IMR-90 (cell line): ENCODE data around the gene SLC29A3. TPM values are rescaled to one million over a fixed set of nuclear protein-coding genes. Genes with fewer than 3 reads are reported as not detected.

ENCODE experiments used
- ATAC-seq: fragments of 200-7000 bp; cut with Tn5 transposase; 2 replicates; pipeline ENCODE4 v1.9.1; 2020; ENCODE audit warnings: low read depth, mild to moderate bottlenecking, moderate library complexity
- BruUV-seq: library from RNA; stranded (reverse); fragments of 400-500 nt; replicated peaks from 2 replicates; lab custom pipeline; 2021; lab: Mats Ljungman, UMichigan
- CTCF ChIA-PET: fragments of 300-600 bp; formaldehyde crosslinking; extraction: SDS; loops from one replicate; lab custom pipeline; 2021; ENCODE audit warnings: antibody characterized with exemption; lab: Yijun Ruan, JAX
- POLR2A ChIA-PET: fragments of 300-600 bp; sonication (Branson Sonifier 250); formaldehyde crosslinking; loops from one replicate; lab custom pipeline; 2022; ENCODE audit warnings: antibody characterized with exemption; ENCODE audit not compliant: unreplicated experiment; lab: Charles Lee
- DNase-seq: peaks from one replicate; pipeline ENCODE4 v3.0.0; 2013
- H2AFZ ChIP-seq: replicated peaks from 2 replicates; pipeline ENCODE3; 2013; ENCODE audit warnings: low read length, mild to moderate bottlenecking; ENCODE audit not compliant: poor library complexity
- H2AK5ac ChIP-seq: 2 replicates; pipeline ENCODE4 v1.6.1; 2013; ENCODE audit warnings: low read depth, low read length, inconsistent platforms
- H2AK9ac ChIP-seq: replicated peaks from 2 replicates; pipeline ENCODE3; 2013; ENCODE audit warnings: mild to moderate bottlenecking, low read depth, low read length, moderate library complexity; ENCODE audit not compliant: poor library complexity
- H2BK120ac ChIP-seq: 2 replicates; pipeline ENCODE4 v1.6.1; 2013; ENCODE audit warnings: low read depth, low read length, inconsistent platforms
- H2BK15ac ChIP-seq: 3 replicates; pipeline ENCODE4 v1.6.1; 2013; ENCODE audit warnings: low read depth, low read length, inconsistent platforms
- H2BK20ac ChIP-seq: 2 replicates; pipeline ENCODE4 v1.6.1; 2013; ENCODE audit warnings: low read depth, mild to moderate bottlenecking, inconsistent platforms, low read length, moderate library complexity
- H2BK5ac ChIP-seq: 2 replicates; pipeline ENCODE4 v1.6.1; 2013; ENCODE audit warnings: mild to moderate bottlenecking, low read depth, low read length, inconsistent platforms; ENCODE audit not compliant: poor library complexity, severe bottlenecking
- H3K14ac ChIP-seq: replicated peaks from 2 replicates; pipeline ENCODE4 v1.6.1; 2013; ENCODE audit warnings: low read depth, low read length, inconsistent platforms
- H3K18ac ChIP-seq: 2 replicates; pipeline ENCODE4 v1.6.1; 2013; ENCODE audit warnings: low read depth, low read length, control low read depth
- H3K23ac ChIP-seq: 2 replicates; pipeline ENCODE4 v1.6.1; 2013; ENCODE audit warnings: low read depth, low read length, inconsistent platforms
- H3K27ac ChIP-seq: 2 replicates; pipeline ENCODE4 v1.5.1; 2013; ENCODE audit warnings: mild to moderate bottlenecking, control low read depth, low read length; ENCODE audit not compliant: insufficient read depth
- H3K27me3 ChIP-seq: 2 replicates; pipeline ENCODE4 v1.6.1; 2013; ENCODE audit warnings: low read length; ENCODE audit not compliant: control insufficient read depth, insufficient read depth
- H3K36me3 ChIP-seq: 2 replicates; pipeline ENCODE4 v1.6.1; 2013; ENCODE audit warnings: low read length, mixed read lengths; ENCODE audit not compliant: control insufficient read depth, insufficient read depth
- H3K4ac ChIP-seq: 2 replicates; pipeline ENCODE4 v1.6.1; 2013; ENCODE audit warnings: low read depth, low read length, inconsistent platforms
- H3K4me1 ChIP-seq: 2 replicates; pipeline ENCODE4 v1.6.1; 2013; ENCODE audit warnings: low read length, mixed read lengths; ENCODE audit not compliant: control insufficient read depth, insufficient read depth
- H3K4me2 ChIP-seq: 2 replicates; pipeline ENCODE4 v1.6.1; 2013; ENCODE audit warnings: low read depth, mild to moderate bottlenecking, control low read depth, low read length, moderate library complexity
- H3K4me3 ChIP-seq: 2 replicates; pipeline ENCODE4 v1.5.1; 2013; ENCODE audit warnings: low read depth, mild to moderate bottlenecking, control low read depth, low read length, moderate library complexity; ENCODE audit not compliant: insufficient read depth
- H3K56ac ChIP-seq: 2 replicates; pipeline ENCODE4 v1.6.1; 2013; ENCODE audit warnings: low read length, inconsistent platforms; ENCODE audit not compliant: insufficient read depth; ENCODE audit errors: extremely low read depth
- H3K79me1 ChIP-seq, 2 experiments: 2 replicates each; pipeline ENCODE4 v1.6.1; 2013; ENCODE audit warnings: low read length in 2 of 2, inconsistent platforms in 1 of 2, low read depth in 1 of 2
- H3K9ac ChIP-seq: 2 replicates; pipeline ENCODE4 v1.6.1; 2013; ENCODE audit warnings: low read depth, low read length, control low read depth
- H3K9me1 ChIP-seq: 2 replicates; pipeline ENCODE4 v1.6.1; 2013; ENCODE audit warnings: low read length, inconsistent platforms; ENCODE audit not compliant: insufficient read depth
- H3K9me3 ChIP-seq: 2 replicates; pipeline ENCODE4 v1.6.1; 2013; ENCODE audit warnings: low read length; ENCODE audit not compliant: control insufficient read depth, insufficient read depth
- H4K20me1 ChIP-seq: 2 replicates; pipeline ENCODE4 v1.6.1; 2013; ENCODE audit warnings: low read length, inconsistent platforms; ENCODE audit not compliant: insufficient read depth
- H4K5ac ChIP-seq: 2 replicates; pipeline ENCODE4 v1.6.1; 2013; ENCODE audit warnings: mild to moderate bottlenecking, low read depth, low read length, control low read depth
- H4K8ac ChIP-seq, 2 experiments: 2 replicates each; pipeline ENCODE4 v1.6.1; 2013; ENCODE audit warnings: low read depth in 2 of 2, low read length in 2 of 2, control low read depth in 1 of 2, inconsistent platforms in 1 of 2
- H4K91ac ChIP-seq: 2 replicates; pipeline ENCODE4 v1.6.1; 2013; ENCODE audit warnings: low read depth, low read length, inconsistent platforms; ENCODE audit not compliant: insufficient read depth
- BHLHE40 ChIP-seq: fragments of 150-350 bp; IDR thresholded peaks from 2 replicates; pipeline ENCODE4 v1.6.1; 2016; ENCODE audit warnings: mild to moderate bottlenecking, low read depth, low read length
- CEBPB ChIP-seq: IDR thresholded peaks from 2 replicates; pipeline ENCODE4 v1.6.1; 2012; ENCODE audit warnings: low read depth, low read length, improper control_type of control experiment
- CHD1 ChIP-seq: IDR thresholded peaks from 2 replicates; pipeline ENCODE4 v1.6.1; 2012; ENCODE audit warnings: low read depth, low read length, improper control_type of control experiment
- CTCF ChIP-seq: conservative IDR thresholded peaks from 2 replicates; pipeline ENCODE4 v1.5.1; 2012; ENCODE audit warnings: mild to moderate bottlenecking, low read depth, low read length, improper control_type of control experiment
- ELK1 ChIP-seq: fragments of 150-350 bp; IDR thresholded peaks from 2 replicates; pipeline ENCODE4 v1.6.1; 2016; ENCODE audit warnings: low read depth, mild to moderate bottlenecking, low read length, moderate library complexity, borderline replicate concordance
- FOS ChIP-seq: fragments of 150-350 bp; IDR thresholded peaks from 2 replicates; pipeline ENCODE4 v1.6.1; 2016; ENCODE audit warnings: low read depth, low read length
- MAFK ChIP-seq: IDR thresholded peaks from 2 replicates; pipeline ENCODE4 v1.6.1; 2012; ENCODE audit warnings: low read depth, low read length, improper control_type of control experiment
- MAZ ChIP-seq: IDR thresholded peaks from 2 replicates; pipeline ENCODE4 v1.6.1; 2012; ENCODE audit warnings: low read depth, mild to moderate bottlenecking, low read length, improper control_type of control experiment, moderate library complexity, borderline replicate concordance
- MXI1 ChIP-seq: IDR thresholded peaks from 2 replicates; pipeline ENCODE4 v1.6.1; 2012; ENCODE audit warnings: low read depth, mild to moderate bottlenecking, low read length, moderate library complexity, borderline replicate concordance
- POLR2A ChIP-seq: IDR thresholded peaks from 2 replicates; pipeline ENCODE4 v1.6.1; 2012; ENCODE audit warnings: mild to moderate bottlenecking, low read depth, low read length
- RAD21 ChIP-seq: IDR thresholded peaks from 2 replicates; pipeline ENCODE4 v1.6.1; 2012; ENCODE audit warnings: low read length, improper control_type of control experiment
- RCOR1 ChIP-seq: IDR thresholded peaks from 2 replicates; pipeline ENCODE4 v1.6.1; 2012; ENCODE audit warnings: mild to moderate bottlenecking, low read length, improper control_type of control experiment; ENCODE audit not compliant: insufficient replicate concordance
- RFX5 ChIP-seq: IDR thresholded peaks from 2 replicates; pipeline ENCODE4 v1.8.0; 2012; ENCODE audit warnings: low read depth, mild to moderate bottlenecking, low read length, moderate library complexity
- SMC3 ChIP-seq: fragments of 150-350 bp; IDR thresholded peaks from 2 replicates; pipeline ENCODE4 v1.6.1; 2016; ENCODE audit warnings: low read depth, mild to moderate bottlenecking, antibody characterized with exemption, low read length, moderate library complexity
- USF2 ChIP-seq: fragments of 150-350 bp; IDR thresholded peaks from 2 replicates; pipeline ENCODE4 v1.6.1; 2017; ENCODE audit warnings: mild to moderate bottlenecking, antibody characterized with exemption, low read length, low read depth
- WGBS, 2 experiments: methylation state at CpG; one replicate each; pipeline versions ENCODE4 v1.1.5 to v1.1.7; 2013; ENCODE audit warnings: missing lambda C conversion rate in 2 of 2; ENCODE audit not compliant: insufficient read length in 1 of 2; ENCODE audit errors: extremely low coverage in 2 of 2; 5-methylcytosine and 5-hydroxymethylcytosine counted together
- dilution Hi-C: fragments of 300-500 bp; cut with HindIII; formaldehyde crosslinking; loops from one replicate; pipeline ENCODE4 v1.14.3; 2018; ENCODE audit warnings: low sequenced_read_pairs; ENCODE audit not compliant: unreplicated experiment
- in situ Hi-C: fragments of 300-500 bp; cut with MboI; formaldehyde crosslinking; loops from 3 replicates; pipeline ENCODE4 v1.14.3; 2019; ENCODE audit warnings: low sequenced_read_pairs, inconsistent platforms, mixed read lengths
- intact Hi-C: fragments of 100-400 bp; cut with micrococcal nuclease; formaldehyde crosslinking; loops from 2 replicates; pipeline ENCODE4 v1.10.0; 2022
- polyA plus RNA-seq, 3 experiments: library from polyadenylated mRNA; depleted of rRNA; stranded (reverse); fragments of >200 nt; gene quantifications; 2 replicates each; pipeline ENCODE4 v1.2.3, GENCODE V29; 2012; ENCODE audit warnings: low replicate concordance in 1 of 3
- total RNA-seq: library from RNA; depleted of rRNA; stranded (reverse); fragments of >200 nt; gene quantifications from 2 replicates; pipeline ENCODE4 v1.2.3, GENCODE V29; 2012

SLC29A3 gene
- total and polyA plus RNA-seq, 2 of the 4 experiments (the other 2 are of a cell fraction): 0.72 to 3.0 TPM

- Histone ChIP-seq H3K4ac (no peak overlapping the region), H4K20me1 (no peaks in the 10 kb centered on the region; the same call in 1 of the 2 replicates), H3K4me1 (peaks cover 6% of the 10 kb centered on the region; the same call in 1 of the 2 replicates), H3K14ac (no peak overlapping the region), H2BK120ac (no peak overlapping the region), H4K5ac (no peak overlapping the region), H3K79me1 (no peaks in the 10 kb centered on the region), H3K56ac (no peak overlapping the region), H2BK20ac (no peak overlapping the region), H3K9me3 (no peaks in the 10 kb centered on the region), H2AK9ac (no peak overlapping the region), H3K9ac (no peak overlapping the region), H2AFZ (no peak overlapping the region), H3K18ac (no peak overlapping the region), H3K4me3 (no peak overlapping the region), H2BK5ac (no peak overlapping the region), H3K36me3 (no peaks in the 10 kb centered on the region), H2BK15ac (no peak overlapping the region), H3K9me1 (no peaks in the 10 kb centered on the region), H3K27me3 (peaks cover 19% of the 10 kb centered on the region; the same call in 1 of the 2 replicates), H2AK5ac (no peak overlapping the region), H3K27ac (no peak overlapping the region), H4K8ac (no peak overlapping the region), H3K4me2 (no peak overlapping the region), H4K91ac (no peak overlapping the region), H3K23ac (no peak overlapping the region)
- ChIA-PET POLR2A (no interaction called here), CTCF (no interaction called here)
- dilution Hi-C loops: no loop called here
- DNase-seq (no peak), ATAC-seq (no peak)
- 76% methylated on average over 3 of the region's 9 CpGs; no CpG with 5 or more reads in 1 of the 2 experiments for WGBS, 2 experiments
- BruUV-seq: no TSS peak
- intact Hi-C loops: no loop called here
- in situ Hi-C loops: no loop called here
- TF ChIP-seq SMC3: no peak
- no peak for TF ChIP-seq MXI1
- TF ChIP-seq RAD21: no peak
- no peak for TF ChIP-seq USF2
- no peak for TF ChIP-seq POLR2A
- no peak for TF ChIP-seq RCOR1
- TF ChIP-seq CEBPB: no peak
- no peak for TF ChIP-seq CHD1
- no peak for TF ChIP-seq MAZ
- TF ChIP-seq MAFK: no peak
- TF ChIP-seq BHLHE40: no peak
- no peak for TF ChIP-seq FOS
- TF ChIP-seq CTCF: no peak
- no peak for TF ChIP-seq RFX5
- no peak for TF ChIP-seq ELK1
Measured at GRCh38 chr10:71344154-71344925, 25.3 kb downstream of the SLC29A3 start.
